ENCODE results near the gene NBEA.
A peak's percentile ranks its signal among the peaks of the same experiment; 100 is the strongest.
"Not testable (repeated sequence)": the region's sequence is repeated elsewhere in the genome, so short reads cannot be mapped to it uniquely, and the experiment has no call there.

Gene NBEA, protein sequence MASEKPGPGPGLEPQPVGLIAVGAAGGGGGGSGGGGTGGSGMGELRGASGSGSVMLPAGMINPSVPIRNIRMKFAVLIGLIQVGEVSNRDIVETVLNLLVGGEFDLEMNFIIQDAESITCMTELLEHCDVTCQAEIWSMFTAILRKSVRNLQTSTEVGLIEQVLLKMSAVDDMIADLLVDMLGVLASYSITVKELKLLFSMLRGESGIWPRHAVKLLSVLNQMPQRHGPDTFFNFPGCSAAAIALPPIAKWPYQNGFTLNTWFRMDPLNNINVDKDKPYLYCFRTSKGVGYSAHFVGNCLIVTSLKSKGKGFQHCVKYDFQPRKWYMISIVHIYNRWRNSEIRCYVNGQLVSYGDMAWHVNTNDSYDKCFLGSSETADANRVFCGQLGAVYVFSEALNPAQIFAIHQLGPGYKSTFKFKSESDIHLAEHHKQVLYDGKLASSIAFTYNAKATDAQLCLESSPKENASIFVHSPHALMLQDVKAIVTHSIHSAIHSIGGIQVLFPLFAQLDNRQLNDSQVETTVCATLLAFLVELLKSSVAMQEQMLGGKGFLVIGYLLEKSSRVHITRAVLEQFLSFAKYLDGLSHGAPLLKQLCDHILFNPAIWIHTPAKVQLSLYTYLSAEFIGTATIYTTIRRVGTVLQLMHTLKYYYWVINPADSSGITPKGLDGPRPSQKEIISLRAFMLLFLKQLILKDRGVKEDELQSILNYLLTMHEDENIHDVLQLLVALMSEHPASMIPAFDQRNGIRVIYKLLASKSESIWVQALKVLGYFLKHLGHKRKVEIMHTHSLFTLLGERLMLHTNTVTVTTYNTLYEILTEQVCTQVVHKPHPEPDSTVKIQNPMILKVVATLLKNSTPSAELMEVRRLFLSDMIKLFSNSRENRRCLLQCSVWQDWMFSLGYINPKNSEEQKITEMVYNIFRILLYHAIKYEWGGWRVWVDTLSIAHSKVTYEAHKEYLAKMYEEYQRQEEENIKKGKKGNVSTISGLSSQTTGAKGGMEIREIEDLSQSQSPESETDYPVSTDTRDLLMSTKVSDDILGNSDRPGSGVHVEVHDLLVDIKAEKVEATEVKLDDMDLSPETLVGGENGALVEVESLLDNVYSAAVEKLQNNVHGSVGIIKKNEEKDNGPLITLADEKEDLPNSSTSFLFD (N-terminal part only)

DNA sequence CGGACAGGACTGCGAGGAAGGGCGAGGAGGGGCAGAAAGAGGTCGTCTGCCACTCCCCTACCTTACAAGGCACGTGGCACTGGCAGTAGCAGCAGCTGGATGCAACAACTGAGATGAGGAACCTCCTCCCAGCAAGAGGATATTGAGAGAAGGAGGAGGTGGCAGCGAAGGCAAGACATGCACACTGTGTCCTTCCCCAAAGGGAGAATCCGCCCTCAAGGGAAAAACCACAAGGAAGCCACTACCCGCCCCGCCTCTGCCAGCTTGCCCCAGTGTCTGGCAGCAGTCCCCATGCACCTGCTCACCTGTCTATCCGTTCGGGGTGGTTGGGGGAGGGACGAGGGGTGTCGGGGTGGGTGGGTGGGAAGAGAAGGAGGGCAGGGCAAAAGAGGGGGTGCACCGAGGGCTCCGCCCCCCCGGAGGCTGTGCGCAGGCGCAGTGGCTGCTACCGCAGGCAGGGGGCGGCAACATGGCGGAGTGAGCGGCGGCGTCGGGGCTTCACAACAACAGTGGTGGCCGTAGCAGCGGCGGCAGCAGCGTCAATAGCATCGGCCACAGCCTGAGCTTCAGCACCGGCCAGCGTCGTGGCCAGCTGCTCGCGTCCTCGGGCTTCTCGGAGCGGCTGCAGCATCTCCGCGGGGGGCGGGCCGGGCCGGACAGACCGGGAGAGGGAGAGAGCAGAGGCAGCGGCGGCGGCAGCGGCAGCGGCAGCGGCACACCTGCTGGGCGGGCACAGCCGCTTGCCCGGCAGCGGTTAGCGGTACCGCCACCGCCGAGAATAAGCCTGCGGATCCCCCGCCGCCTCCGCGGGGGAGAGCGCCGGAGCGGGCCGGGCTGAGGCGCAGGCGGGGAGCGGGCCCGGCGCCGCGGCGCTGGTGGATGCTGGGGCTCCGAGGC lies at the start of gene NBEA:
Gene NBEA, plus strand, starts transcription at position 436 of the 897 bp plus-strand sequence. CDS start 551 bp downstream, outside the sequence.
- DNase-seq: peak; percentile 2 to 31 (median 16)

DNA sequence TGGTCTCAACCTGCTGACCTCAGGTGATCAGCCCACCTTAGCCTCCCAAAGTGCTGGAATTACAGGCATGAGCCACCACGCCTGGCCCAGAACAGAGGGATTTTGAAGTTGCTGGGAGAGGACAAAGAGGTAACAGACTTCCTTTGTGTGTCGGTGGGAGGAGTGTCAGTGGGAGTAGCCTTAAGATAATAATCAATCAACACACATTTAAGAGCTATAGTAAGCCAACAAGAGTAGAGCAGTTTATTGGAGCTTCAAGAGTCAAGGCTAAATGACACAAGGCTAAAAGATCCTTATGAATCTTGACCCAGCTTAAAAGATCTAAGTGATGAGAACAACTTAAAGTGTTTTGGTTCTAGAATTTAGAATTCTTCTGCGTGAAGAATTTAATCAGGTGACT lies 47.3 kb upstream of the NBEA start:
- DNase-seq: no peak

DNA sequence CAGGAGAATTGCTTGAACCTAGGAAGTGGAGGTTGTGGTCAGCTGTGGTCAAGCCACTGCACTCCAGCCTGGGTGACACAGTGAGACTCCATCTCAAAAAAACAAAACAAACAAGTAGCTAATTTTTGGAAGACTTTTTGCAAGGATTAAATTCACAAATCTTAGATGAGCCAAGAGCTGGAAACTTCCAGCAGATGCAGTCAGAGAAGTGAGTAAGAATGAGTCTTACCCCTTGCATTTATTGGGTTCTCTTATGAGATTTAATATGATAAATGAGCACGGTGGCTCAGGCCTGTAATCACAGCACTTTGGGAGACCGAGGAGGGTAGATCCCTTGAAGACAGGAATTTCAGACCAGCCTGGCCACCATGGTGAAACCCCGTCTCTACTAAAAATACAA lies 44.9 kb upstream of the NBEA start:
- DNase-seq: no peak

DNA sequence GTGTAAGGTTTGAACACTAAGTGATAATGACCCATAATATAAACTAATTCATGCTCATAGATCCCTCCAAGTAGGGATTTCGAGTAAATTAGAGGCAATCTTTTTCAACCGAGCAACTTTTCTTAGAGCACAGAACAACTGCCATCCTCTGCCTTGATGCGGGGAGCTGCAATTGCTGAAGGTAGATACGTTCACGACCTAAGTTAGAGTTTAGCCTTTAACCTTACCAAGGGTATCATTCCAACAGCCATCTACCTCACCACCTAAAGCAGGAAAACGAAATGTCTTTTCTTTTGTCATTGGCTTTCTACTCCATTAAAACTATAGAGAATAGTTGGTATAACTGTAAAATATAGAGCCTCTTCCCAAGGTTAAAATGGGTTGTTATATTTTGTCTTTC lies 42.2 kb upstream of the NBEA start:
- DNase-seq: no peak

DNA sequence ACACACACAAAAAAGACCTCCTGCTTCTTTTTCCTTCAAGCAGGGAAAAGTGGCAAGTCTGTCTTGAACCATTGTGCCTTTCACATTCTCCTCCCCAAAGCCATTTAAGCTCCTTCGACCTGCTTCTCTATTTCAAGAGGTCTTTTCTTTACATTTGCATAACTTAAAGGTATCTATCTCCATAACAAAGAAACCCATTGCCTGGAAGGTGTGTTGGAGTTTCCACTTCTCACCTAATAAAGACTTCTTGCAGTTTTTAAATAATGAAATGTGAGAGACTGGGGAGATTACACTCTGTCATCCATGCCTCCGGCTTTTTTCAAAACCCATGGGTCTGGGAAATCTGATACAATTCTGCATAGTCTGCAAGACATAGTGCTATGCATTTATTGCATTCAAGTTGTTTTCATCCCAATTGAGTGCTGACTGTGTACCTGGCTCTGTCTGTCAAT lies 41.8 kb upstream of the NBEA start:
- no peak for DNase-seq

DNA sequence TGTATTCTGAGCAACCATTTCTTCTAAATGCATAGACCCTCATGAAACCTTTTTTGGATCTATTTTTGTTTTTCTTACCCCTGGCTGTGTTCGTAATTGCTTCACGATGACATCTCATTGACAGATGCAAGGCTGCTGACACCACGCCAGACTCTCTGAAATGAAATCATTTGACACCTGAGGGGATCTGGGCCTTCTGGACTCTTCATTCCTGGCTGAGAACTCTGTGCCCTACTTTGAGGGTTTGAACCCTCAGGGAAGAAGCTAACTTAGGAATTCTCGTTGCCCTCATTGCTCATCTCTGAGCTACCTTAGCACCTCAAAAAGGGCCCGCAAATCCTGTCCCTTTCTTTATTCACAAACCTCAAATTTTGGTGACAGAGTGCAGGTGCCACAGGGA lies 40.5 kb upstream of the NBEA start:
- no peak for DNase-seq

DNA sequence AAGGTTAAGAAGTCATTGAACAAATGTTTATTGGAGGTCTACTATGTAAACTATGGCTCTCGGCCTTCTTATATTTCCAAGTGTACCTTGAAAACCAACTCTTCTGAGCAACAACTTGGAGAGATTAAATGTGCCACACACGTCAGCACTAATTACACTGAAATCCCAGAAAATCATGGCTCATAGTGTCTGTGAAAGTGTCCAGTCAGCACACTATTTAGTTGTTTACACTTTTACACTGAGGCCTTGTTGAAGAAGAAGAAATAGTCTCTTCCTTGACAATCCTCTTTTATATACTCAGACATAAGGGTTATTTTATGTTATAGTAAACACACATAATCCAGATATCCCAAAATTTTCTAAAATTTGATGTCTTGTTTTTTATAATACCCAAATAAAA lies 30.9 kb upstream of the NBEA start:
- DNase-seq: no peak

DNA sequence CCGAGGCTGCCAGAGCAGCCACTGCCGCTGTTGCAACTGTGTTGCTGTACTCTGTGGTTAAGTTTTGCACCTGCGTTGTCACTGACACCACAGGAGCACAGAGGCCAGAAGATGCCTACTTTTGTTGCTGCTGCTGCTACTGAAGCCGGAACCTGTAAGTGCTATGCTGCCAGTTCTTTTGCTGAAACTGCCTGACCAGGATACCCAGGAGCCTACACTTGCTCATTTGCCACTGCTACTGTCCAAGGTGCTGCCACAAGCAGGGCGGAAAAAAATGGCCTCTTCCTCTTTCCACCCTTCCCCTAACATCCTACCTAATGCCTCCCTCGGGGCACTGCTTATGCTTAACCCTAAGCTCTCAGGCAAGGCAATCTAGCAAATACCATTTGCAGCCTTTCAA lies 29.0 kb upstream of the NBEA start:
- no peak for DNase-seq

DNA sequence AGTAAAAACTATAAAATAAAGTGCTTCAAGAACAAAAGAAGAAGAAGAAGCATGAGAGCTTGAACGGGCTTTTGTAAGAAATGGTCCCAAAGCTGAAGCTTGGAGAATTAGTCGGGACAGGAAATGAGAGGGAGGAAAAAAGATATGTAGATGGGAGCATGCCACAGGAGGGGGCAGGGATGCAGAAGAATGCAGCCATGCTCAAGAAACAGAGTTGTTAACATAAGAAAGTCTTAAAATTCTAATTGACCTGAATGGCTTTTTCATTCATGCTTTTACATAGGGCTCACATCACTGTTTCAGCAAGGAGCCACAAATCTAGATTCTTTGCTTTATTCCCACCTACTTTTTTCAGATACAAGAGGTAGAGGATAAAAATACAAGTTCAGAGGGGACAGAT lies 27.7 kb upstream of the NBEA start:
- no peak for DNase-seq

DNA sequence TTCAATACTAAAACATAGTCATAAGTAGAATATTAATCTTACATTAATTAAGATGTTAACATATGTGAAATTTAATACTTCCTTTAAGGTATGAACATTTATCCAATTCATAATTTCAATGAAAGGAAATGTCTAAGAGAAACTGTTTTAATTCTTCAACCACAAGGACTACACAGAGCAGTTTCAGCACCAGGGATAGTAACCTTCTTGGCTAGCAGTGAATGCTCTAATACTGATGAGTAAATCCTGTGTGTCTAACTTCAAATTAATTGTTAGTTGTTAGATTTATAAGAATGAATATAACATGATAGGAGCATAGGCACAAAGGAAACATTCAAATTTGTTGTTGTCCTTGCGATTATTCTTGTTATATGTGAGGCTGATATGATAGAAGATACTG lies 15.6 kb upstream of the NBEA start:
- DNase-seq: no peak

DNA sequence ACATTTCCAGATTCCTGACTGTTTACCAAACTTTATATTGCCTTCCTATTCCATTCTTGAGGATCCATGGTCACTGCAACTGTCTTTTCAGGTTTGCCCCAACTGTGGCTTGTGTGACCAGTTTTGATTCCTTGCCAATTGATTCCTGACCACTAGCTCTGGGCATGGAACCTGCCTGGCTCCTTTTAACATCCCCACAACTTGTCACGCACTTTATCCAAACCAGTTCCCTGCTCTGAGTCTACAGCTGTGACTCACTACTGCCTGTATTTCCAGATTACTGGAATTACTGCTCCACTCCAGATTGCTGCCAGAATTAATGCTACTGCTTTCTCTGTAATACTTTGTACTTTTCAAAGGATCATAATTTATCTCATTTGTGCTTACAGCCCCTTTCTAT lies 13.4 kb upstream of the NBEA start:
- DNase-seq: not testable (repeated sequence)

DNA sequence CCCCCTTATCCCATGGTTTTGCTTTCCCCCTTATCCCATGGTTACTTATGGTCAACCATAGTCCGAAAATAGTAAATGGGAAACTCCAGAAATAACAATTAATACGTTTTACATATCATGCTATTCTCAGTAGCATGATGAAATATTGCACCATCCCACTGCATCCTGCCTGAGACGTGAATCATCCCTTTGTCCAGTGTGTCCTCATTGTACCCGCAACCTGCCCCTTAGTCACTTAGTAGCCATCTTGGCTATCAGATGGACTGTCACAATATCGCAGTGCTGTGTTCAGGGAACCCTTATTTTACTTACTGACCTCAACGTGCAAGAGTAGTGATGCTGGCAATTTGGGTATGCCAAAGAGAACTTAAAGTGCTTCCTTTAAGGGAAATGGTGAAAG lies 10.5 kb upstream of the NBEA start:
- no peak for DNase-seq

DNA sequence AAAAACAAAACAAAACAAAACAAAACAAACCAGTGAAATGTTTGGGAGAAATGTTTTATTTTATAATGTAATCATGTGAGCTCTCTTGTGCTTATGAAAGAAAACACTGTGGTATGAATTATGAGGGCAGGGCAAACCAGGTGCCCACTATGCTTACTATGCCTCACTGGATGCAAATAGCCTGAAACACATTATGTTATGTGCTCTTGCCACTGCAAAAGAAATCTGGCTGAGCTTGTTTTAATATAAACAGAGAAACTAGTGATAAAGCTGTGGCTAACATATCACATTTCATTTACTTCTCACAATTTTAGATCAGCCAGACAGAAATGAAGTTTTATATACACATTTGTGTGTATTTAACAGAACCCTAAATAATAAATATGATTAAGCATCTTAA lies 8.7 kb upstream of the NBEA start:
- no peak for DNase-seq

DNA sequence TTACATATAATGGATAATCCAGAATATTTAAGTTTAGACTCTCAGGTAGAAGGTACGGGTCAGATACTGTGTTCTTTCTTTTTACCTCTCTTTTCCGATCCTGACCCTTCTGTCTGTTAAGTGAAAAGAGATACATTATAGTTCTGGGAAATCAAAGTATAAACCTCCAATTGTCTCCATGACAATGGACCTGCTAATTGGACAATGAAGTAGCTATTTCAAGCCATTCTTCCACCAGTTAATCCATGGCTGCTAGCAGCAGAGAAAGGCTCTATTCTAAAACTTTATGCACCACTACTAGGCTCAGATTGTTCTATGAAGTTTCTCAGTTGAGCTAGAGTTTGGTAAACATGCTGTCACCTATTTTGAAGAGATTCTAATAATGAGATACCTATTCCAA lies 8.3 kb upstream of the NBEA start:
- no peak for DNase-seq

DNA sequence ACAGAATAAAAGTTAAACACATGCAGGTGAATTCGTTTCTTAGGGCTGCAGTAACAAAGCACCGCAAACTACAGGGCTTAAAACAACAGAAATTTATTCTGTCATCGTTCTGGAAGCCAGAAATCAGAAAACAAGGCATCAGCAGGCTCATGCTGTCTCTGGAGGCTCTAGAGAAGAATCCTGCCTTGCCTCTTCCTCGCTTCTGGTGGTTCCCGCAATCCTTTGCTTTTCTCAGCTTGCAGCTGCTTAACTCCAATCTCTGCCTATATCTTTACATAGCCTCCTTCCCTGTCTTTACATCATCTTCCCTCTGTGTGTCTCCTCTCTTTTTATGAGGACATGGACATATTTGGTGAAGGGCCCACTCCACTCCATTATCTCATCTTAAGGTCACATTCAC lies 6.2 kb upstream of the NBEA start:
- no peak for DNase-seq

DNA sequence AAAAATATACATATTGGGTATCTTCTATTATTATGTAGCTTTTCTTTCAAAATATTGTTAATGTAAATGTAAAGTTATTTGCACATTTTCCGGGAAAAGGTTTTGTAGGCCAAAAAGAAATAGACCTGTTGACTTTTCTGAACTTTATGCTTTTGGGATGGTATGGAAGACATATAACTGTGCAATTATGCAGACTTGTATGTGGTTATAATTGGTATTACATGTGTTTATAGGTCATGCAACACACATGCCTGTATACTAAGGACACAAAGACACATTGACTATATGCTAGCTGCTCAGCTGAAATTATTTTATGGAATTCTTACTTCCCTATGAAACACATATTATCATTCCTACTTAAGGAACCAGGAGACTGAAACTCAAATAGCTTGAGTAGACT lies 2.3 kb upstream of the NBEA start:
- no peak for DNase-seq

DNA sequence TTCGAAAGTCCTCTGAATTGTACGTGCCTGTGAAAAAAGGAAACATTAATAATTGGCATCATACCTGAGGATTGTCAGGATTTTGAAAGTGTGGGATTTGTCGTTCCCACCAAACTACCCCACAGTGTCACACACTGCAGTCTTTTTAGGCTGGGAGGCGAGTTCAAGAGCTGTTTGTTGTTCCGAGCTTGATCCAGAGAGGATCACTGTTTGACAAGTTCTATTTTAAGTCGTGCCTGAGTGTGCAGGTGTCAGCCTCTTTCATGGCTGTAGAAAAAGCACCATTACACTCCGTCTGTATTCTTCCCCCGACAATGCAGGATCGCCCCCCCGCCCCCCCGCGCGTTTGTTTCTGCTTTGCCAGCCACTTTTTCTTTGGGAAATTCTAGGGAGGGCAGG lies 635 bp upstream of the NBEA start:
- no peak for DNase-seq

DNA sequence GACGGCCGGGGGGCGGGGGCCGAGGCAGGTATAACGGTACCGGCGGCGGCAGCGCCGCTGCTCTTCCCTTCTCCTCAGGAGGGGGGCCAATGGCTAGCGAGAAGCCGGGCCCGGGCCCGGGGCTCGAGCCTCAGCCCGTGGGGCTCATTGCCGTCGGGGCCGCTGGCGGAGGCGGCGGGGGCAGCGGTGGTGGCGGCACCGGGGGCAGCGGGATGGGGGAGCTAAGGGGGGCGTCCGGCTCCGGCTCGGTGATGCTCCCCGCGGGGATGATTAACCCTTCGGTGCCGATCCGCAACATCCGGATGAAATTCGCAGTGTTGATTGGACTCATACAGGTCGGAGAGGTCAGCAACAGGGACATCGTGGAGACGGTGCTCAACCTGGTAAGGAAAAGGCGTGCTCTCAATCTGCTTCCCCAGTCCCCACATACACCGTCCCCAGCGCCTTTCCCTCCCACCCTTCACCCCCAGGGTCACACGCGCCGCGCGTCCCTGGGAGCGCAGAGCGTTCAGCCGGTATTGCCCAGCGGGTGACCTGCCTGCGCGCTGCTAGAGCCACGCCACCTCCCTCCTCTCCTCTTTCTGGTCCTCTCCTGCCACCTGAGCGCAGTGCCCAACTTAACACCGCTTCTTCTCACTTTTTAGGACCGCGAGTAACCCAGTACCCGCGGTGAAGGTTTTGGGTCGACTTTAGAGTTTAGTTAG lies 814 bp downstream of the NBEA start:
- DNase-seq: no peak

DNA sequence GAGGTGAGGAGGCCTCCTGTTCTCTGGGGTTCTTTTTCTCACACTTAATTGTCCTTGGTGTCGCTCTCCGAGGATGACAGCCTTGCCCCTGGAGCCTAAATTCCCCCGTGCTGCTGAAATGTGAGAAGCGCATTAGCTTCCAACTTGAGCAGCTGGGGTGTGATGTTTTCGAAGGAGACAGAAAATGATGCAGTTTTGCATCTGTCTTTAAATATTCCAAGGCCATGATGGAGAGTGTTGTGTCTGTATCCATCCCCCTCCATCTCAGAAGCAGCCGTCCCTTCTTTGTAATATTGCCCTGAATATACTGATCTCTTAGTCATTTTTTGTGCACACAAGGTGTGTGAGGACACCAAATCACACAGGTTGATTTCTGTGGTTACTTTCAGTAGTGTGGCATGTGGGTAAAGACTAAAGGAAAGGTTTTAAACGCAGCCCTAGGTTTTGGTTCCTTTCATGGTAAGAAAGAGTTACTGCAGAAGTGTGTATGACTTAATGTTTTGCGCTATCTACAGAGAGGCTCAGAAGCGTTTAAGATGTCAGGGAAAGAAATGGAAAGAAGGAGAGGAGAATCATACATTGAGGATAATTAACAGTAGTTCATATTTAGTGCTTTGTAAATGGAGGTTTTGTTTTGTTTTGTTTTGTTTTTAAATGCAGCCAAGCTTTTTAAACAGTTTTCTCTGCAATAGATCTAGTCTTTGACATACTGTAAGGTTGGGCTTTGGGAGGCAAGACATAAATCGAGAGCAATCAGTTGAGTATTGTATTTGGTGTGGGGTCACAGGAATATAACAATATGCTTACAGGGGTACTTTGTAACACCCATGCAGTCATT lies 1.6 kb downstream of the NBEA start:
- no peak for DNase-seq

DNA sequence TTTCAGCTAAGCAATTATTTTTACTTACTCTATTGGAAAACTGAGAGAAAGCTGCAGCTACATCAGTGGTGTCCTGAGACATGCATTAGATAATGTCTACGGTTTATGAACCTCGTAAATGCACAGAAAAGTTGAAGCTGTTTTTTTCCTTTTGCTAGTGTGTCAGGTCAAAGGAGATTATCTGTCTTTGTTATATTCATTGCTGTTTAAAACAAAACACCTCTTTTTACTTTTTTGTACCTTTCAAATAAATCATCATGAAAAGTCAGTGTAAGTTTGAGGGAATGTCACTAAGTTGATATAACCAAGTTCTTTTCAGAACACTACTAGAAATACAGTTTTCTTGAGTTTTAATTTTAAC lies 2.2 kb downstream of the NBEA start:
- DNase-seq: no peak

DNA sequence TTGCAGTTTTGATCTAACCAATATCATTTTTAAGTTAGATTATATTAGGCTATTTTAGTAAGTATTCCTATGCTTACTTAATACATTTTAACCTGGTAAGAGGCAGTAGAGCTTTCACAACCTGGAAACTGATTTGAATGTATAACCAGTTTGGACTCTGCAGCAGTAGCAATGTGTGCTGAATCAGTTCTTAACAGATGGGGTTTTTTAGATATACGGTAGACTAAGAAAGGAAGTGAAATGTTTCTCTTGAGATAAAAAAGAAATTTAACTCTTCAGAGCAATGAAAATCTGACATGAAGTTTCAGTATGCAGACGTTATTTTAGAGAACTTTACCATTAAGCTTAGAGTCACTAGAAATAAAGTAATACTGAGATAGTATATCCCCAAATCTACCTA lies 2.7 kb downstream of the NBEA start:
- DNase-seq: no peak
